Stimulated activated CD8-positive, alpha-beta memory T cell treated with anti-CD3 and anti-CD28 coated beads, Interleukin-15, amount 100 ng/mL, for 24 hours (primary cell): ENCODE data around the gene IMMP1L.

Experiments used
- DNase-seq: peaks from one replicate; pipeline ENCODE4 v3.0.0-alpha.2; 2020; ENCODE audit warnings: low read depth

The IMMP1L gene

GRCh38 chr11:31387379-31387778 is 122.0 kb downstream of the IMMP1L start:
- DNase-seq = no peak

- DNase-seq = no peak
Measured at GRCh38 chr11:31383116-31383515, 126.3 kb downstream of the IMMP1L start.
